Fibroblast of lung (primary cell): ENCODE measurements around the gene USP4. TPM values are rescaled to one million over a fixed set of nuclear protein-coding genes. Genes with fewer than 3 reads are reported as not detected.

ENCODE experiments used
- DNase-seq, 2 donors: peaks; one replicate each; pipeline versions ENCODE4 v3.0.0 to v3.0.0-alpha.2; 2010; ENCODE audit warnings: low read depth in 2 of 2
- H2AFZ ChIP-seq: 2 replicates; pipeline ENCODE4 v1.5.1; 2012; ENCODE audit warnings: low read length, control low read depth, inconsistent platforms
- H3K27ac ChIP-seq: 2 replicates; pipeline ENCODE4 v1.5.1; 2011; ENCODE audit warnings: low read length, control low read depth; ENCODE audit not compliant: insufficient read depth
- H3K27me3 ChIP-seq: 2 replicates; pipeline ENCODE4 v1.5.1; 2011; ENCODE audit warnings: mild to moderate bottlenecking, low read length; ENCODE audit not compliant: control insufficient read depth, insufficient read depth
- H3K36me3 ChIP-seq: 2 replicates; pipeline ENCODE4 v1.5.1; 2011; ENCODE audit warnings: low read length; ENCODE audit not compliant: control insufficient read depth, insufficient read depth
- H3K4me1 ChIP-seq: 2 replicates; pipeline ENCODE4 v1.5.1; 2011; ENCODE audit warnings: low read length; ENCODE audit not compliant: control insufficient read depth, insufficient read depth; ENCODE audit errors: extremely low read depth
- H3K4me2 ChIP-seq: 2 replicates; pipeline ENCODE4 v1.5.1; 2011; ENCODE audit warnings: low read length, control low read depth; ENCODE audit not compliant: insufficient read depth; ENCODE audit errors: extremely low read depth
- H3K4me3 ChIP-seq, 4 experiments: fragments of 200-600 bp in 1 of 4; sonication (generic) in 1 of 4; replicated peaks in 1 of 4; 2 replicates each; pipeline ENCODE4 v1.5.1; 2011 to 2016; ENCODE audit warnings: low read length in 4 of 4, low read depth in 3 of 4, mild to moderate bottlenecking in 3 of 4, control low read depth in 2 of 4, inconsistent platforms in 1 of 4, mixed read lengths in 1 of 4; ENCODE audit not compliant: insufficient read depth in 1 of 4; ENCODE audit errors: control extremely low read depth in 1 of 4
- H3K79me2 ChIP-seq: 2 replicates; pipeline ENCODE4 v1.5.1; 2012; ENCODE audit warnings: mild to moderate bottlenecking, low read length, inconsistent platforms; ENCODE audit not compliant: control insufficient read depth, insufficient read depth
- H3K9ac ChIP-seq: 2 replicates; pipeline ENCODE4 v1.5.1; 2011; ENCODE audit warnings: mild to moderate bottlenecking, low read length, control low read depth; ENCODE audit not compliant: insufficient read depth
- H3K9me3 ChIP-seq: 2 replicates; pipeline ENCODE4 v1.5.1; 2012; ENCODE audit warnings: low read depth, low read length; ENCODE audit not compliant: control insufficient read depth, insufficient read depth
- H4K20me1 ChIP-seq: 2 replicates; pipeline ENCODE4 v1.5.1; 2011; ENCODE audit warnings: low read length; ENCODE audit not compliant: control insufficient read depth, insufficient read depth; ENCODE audit errors: extremely low read depth
- EZH2 ChIP-seq: IDR thresholded peaks from 2 replicates; pipeline ENCODE4 v1.5.1; 2012; ENCODE audit warnings: low read length, control low read depth, mild to moderate bottlenecking; ENCODE audit errors: missing control alignments
- polyA plus RNA-seq, 2 donors: library from polyadenylated mRNA; depleted of rRNA in 1 of 2; stranded (reverse) in 1 of 2; unstranded in 1 of 2; fragments of >200 nt; gene quantifications; 2 replicates each; pipeline ENCODE4 v1.2.1, GENCODE V29; 2011 to 2012; ENCODE audit warnings: missing spikeins in 1 of 2
- total RNA-seq: library from RNA; depleted of rRNA; stranded (reverse); fragments of >200 nt; gene quantifications from 2 replicates; pipeline ENCODE4 v1.2.1, GENCODE V29; 2014
- TF ChIP-seq, protein P1 (sequence below), 2 donors: IDR thresholded peaks in 1 of 2; conservative IDR thresholded peaks in 1 of 2; 1 replicate in 1 of 2; 2 replicates in 1 of 2; pipeline ENCODE4 v1.5.1; 2011 to 2012; ENCODE audit warnings: low read length in 2 of 2, control low read depth in 1 of 2, inconsistent platforms in 1 of 2, low read depth in 1 of 2, mild to moderate bottlenecking in 1 of 2

Gene USP4
- total and polyA plus RNA-seq, 2 donors (not counting 1 experiment from before 2014, with no cell fraction given): 28.7 to 47.1 TPM

DNA sequence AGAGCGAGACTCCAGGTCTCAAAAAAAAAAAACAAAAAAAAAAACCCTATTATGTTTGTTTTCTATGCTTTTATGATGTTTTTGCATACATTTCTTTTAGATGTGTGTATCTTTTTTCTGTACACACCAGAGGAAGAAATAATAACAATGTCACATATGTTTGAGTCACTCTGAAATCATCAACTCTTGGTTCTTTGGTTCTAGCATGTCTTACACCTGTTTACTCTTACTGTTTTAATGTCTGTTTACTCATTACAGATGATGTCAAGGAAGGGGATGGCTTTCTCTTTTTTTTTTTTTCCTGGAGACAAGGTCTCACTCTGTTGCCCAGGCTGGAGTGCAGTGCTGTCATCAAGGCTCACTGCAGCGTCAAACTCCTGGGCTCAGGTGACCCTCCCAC, 47.9 kb upstream of the USP4 start:
- H4K20me1 ChIP-seq: peaks cover 5% of the 10 kb centered on the region
- no peak for DNase-seq

DNA sequence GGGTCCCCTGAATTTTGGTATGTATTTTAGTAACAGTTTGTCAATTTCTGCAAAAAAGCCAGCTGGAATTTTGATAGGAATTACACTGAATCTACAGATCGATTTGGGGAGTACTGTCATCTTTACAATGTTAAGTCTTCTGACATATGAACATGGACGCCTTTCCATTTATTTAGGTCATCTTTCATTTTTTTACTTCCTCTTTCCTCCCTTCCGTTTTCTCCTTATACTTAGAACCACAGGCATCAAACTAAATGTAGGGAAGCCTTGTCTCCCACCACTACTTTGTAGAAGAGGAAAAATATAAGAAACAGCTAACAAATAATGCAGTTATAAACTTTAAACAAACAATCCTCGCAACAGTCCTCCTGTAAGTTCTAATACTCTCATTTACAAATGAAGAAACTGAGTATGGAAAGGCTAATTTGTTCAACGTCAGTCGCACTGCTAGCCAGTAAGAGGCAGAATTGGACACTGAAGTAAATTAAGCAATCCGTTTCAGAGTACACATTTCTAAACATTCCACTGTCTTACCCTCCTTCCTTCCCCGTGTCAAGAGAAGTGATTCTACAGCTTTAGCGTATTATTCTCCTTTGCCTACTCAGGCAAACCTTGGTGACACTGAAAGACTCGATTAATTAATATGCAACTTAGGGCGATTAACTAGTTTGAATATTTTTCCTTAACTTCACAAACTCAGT, 46.4 kb upstream of the USP4 start:
- Histone ChIP-seq H3K27me3 (no peaks in the 10 kb centered on the region), H4K20me1 (peaks cover 5% of the 10 kb centered on the region), H2AFZ (no peak overlapping the region), H3K4me3 (no peak overlapping the region), H3K27ac (no peak overlapping the region), H3K9me3 (no peaks in the 10 kb centered on the region), H3K4me1 (peaks cover 2% of the 10 kb centered on the region), H3K9ac (no peak overlapping the region), H3K36me3 (no peaks in the 10 kb centered on the region), H3K79me2 (peaks cover 96% of the 10 kb centered on the region), H3K4me2 (no peak overlapping the region)
- TF ChIP-seq, protein P1, sequence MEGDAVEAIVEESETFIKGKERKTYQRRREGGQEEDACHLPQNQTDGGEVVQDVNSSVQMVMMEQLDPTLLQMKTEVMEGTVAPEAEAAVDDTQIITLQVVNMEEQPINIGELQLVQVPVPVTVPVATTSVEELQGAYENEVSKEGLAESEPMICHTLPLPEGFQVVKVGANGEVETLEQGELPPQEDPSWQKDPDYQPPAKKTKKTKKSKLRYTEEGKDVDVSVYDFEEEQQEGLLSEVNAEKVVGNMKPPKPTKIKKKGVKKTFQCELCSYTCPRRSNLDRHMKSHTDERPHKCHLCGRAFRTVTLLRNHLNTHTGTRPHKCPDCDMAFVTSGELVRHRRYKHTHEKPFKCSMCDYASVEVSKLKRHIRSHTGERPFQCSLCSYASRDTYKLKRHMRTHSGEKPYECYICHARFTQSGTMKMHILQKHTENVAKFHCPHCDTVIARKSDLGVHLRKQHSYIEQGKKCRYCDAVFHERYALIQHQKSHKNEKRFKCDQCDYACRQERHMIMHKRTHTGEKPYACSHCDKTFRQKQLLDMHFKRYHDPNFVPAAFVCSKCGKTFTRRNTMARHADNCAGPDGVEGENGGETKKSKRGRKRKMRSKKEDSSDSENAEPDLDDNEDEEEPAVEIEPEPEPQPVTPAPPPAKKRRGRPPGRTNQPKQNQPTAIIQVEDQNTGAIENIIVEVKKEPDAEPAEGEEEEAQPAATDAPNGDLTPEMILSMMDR (conservative IDR thresholded peaks at IDR 0.05 in 1 of 2, IDR thresholded peaks at IDR 0.05 in 1 of 2; ENCODE audit: low read depth in 1 of 2, low read length in 2 of 2): no peak
- TF ChIP-seq EZH2: no peak
- DNase-seq: no peak

More for the DNA sequence above, 47.9 kb upstream of the USP4 start:
- no peak overlapping the region for H2AFZ ChIP-seq
- H3K4me1 ChIP-seq: peaks cover 2% of the 10 kb centered on the region
- H3K27ac ChIP-seq: peak overlapping the region; percentile 28
- H3K4me2 ChIP-seq: no peak overlapping the region
- no peak for TF ChIP-seq EZH2
- TF ChIP-seq, protein P1 (conservative IDR thresholded peaks at IDR 0.05 in 1 of 2, IDR thresholded peaks at IDR 0.05 in 1 of 2; ENCODE audit: low read depth in 1 of 2, low read length in 2 of 2): no peak
- H3K9ac ChIP-seq: no peak overlapping the region
- H3K9me3 ChIP-seq: no peaks in the 10 kb centered on the region
- H3K27me3 ChIP-seq: no peaks in the 10 kb centered on the region
- no peaks in the 10 kb centered on the region for H3K36me3 ChIP-seq
- H3K4me3 ChIP-seq: no peak overlapping the region
- H3K79me2 ChIP-seq: peaks cover 96% of the 10 kb centered on the region

DNA sequence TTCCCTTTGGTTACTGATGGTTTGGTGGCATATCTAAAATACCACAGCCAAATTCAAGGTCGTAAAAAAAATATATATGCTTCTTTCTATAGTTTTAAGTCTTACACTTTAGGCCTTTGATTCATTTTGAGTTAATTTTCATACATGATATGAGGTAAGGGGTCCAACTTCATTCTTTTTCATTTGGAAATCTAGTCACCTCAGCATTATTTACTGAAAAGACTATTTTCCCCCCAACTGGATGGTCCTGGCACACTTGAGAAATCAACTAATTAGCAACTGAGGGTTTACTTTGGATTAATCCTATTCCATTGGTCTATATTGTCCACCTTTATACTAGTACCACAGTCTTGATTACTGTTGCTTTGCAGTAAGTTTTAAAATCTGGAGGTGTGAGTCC, 45.8 kb upstream of the USP4 start:
- no peak overlapping the region for H3K4me3 ChIP-seq
- DNase-seq: no peak
- H3K27ac ChIP-seq: no peak overlapping the region
- no peak overlapping the region for H3K9ac ChIP-seq
- no peak overlapping the region for H2AFZ ChIP-seq
- TF ChIP-seq, protein P1 (conservative IDR thresholded peaks at IDR 0.05 in 1 of 2, IDR thresholded peaks at IDR 0.05 in 1 of 2; ENCODE audit: low read depth in 1 of 2, low read length in 2 of 2): no peak
- TF ChIP-seq EZH2: no peak
- no peak overlapping the region for H3K4me2 ChIP-seq
- H3K36me3 ChIP-seq: no peaks in the 10 kb centered on the region
- H3K27me3 ChIP-seq: no peaks in the 10 kb centered on the region
- peaks cover 5% of the 10 kb centered on the region for H4K20me1 ChIP-seq
- H3K9me3 ChIP-seq: no peaks in the 10 kb centered on the region
- H3K4me1 ChIP-seq: peaks cover 2% of the 10 kb centered on the region
- peaks cover 97% of the 10 kb centered on the region for H3K79me2 ChIP-seq
